HepG2 (cell line): ENCODE results near the gene PPEF2. TPM values are rescaled to one million over a fixed set of nuclear protein-coding genes. Genes with fewer than 3 reads are reported as not detected.

Experiments used
- CERS6 ChIP-seq: sonication (generic); formaldehyde crosslinking; IDR thresholded peaks from 2 replicates; pipeline ENCODE4 v1.5.0; 2020; ENCODE audit warnings: missing genetic modification reagents
- FOXA3 ChIP-seq: IDR thresholded peaks from 2 replicates; pipeline ENCODE4 v1.6.1; 2016; ENCODE audit warnings: missing genetic modification reagents, missing compliant biosample characterization
- FOXC1 ChIP-seq: sonication (generic); formaldehyde crosslinking; IDR thresholded peaks from 2 replicates; pipeline ENCODE4 v1.8.0; 2022; ENCODE audit warnings: mild to moderate bottlenecking, missing genetic modification reagents, borderline replicate concordance
- HES4 ChIP-seq: sonication (generic); formaldehyde crosslinking; IDR thresholded peaks from 2 replicates; pipeline ENCODE4 v1.9.0; 2021; ENCODE audit warnings: mild to moderate bottlenecking, missing genetic modification reagents, borderline replicate concordance
- KDM2A ChIP-seq: sonication (generic); formaldehyde crosslinking; IDR thresholded peaks from 2 replicates; pipeline ENCODE4 v1.4.0; 2020; ENCODE audit warnings: low read depth, missing genetic modification reagents, borderline replicate concordance
- MYC ChIP-seq: sonication (generic); formaldehyde crosslinking; IDR thresholded peaks from 2 replicates; pipeline ENCODE4 v1.9.0; 2021; ENCODE audit warnings: missing genetic modification reagents, borderline replicate concordance
- NFIC ChIP-seq: IDR thresholded peaks from 2 replicates; pipeline ENCODE4 v1.6.1; 2012; ENCODE audit warnings: mild to moderate bottlenecking, low read length, inconsistent platforms
- NONO ChIP-seq, 2 experiments: fragments of 450-650 bp in 1 of 2; sonication (generic) in 1 of 2; formaldehyde crosslinking in 1 of 2; IDR thresholded peaks in 1 of 2; conservative IDR thresholded peaks in 1 of 2; 2 replicates each; pipeline versions ENCODE4 v1.6.1 to v1.8.0; 2017 to 2022; ENCODE audit warnings: mild to moderate bottlenecking in 1 of 2, missing genetic modification reagents in 1 of 2, moderate library complexity in 1 of 2
- PHF8 ChIP-seq: sonication (generic); formaldehyde crosslinking; IDR thresholded peaks from 2 replicates; pipeline ENCODE4 v1.5.0; 2020; ENCODE audit warnings: missing genetic modification reagents
- POLR2G ChIP-seq: fragments of 200-400 bp; formaldehyde crosslinking; IDR thresholded peaks from 2 replicates; pipeline ENCODE4 v1.6.1; 2018; ENCODE audit warnings: mild to moderate bottlenecking, low read depth, low read length, moderate library complexity
- SNAPC2 ChIP-seq: sonication (generic); formaldehyde crosslinking; IDR thresholded peaks from 2 replicates; pipeline ENCODE4 v1.8.1; 2022; ENCODE audit warnings: mild to moderate bottlenecking, missing genetic modification reagents
- TSC22D2 ChIP-seq: sonication (generic); formaldehyde crosslinking; IDR thresholded peaks from 2 replicates; pipeline ENCODE4 v1.5.1; 2020; ENCODE audit warnings: missing genetic modification reagents, mild to moderate bottlenecking, borderline replicate concordance
- ZFP36 ChIP-seq: fragments of 150-350 bp; IDR thresholded peaks from 2 replicates; pipeline ENCODE4 v1.6.1; 2018; ENCODE audit warnings: borderline replicate concordance, low read length, low read depth; ENCODE audit not compliant: partially characterized antibody
- ZGPAT ChIP-seq: IDR thresholded peaks from 2 replicates; pipeline ENCODE4 v1.6.1; 2016; ENCODE audit warnings: mild to moderate bottlenecking
- ZNF205 ChIP-seq: IDR thresholded peaks from 2 replicates; pipeline ENCODE4 v1.6.1; 2018; ENCODE audit warnings: missing biosample characterization, missing genetic modification reagents
- ZNF276 ChIP-seq: sonication (generic); formaldehyde crosslinking; IDR thresholded peaks from 2 replicates; pipeline ENCODE4 v1.4.0; 2020; ENCODE audit warnings: mild to moderate bottlenecking, low read depth, missing genetic modification reagents
- ZNF281 ChIP-seq: sonication (generic); formaldehyde crosslinking; IDR thresholded peaks from 2 replicates; pipeline ENCODE4 v1.4.0; 2020; ENCODE audit warnings: missing genetic modification reagents, borderline replicate concordance
- ZNF546 ChIP-seq: sonication (generic); formaldehyde crosslinking; conservative IDR thresholded peaks from 2 replicates; pipeline ENCODE4 v1.8.1; 2023; ENCODE audit warnings: mild to moderate bottlenecking, missing genetic modification reagents
- ZNF598 ChIP-seq: sonication (generic); formaldehyde crosslinking; IDR thresholded peaks from 2 replicates; pipeline ENCODE4 v1.5.1; 2020; ENCODE audit warnings: mild to moderate bottlenecking, missing genetic modification reagents, borderline replicate concordance
- ZNF772 ChIP-seq: sonication (generic); formaldehyde crosslinking; IDR thresholded peaks from 2 replicates; pipeline ENCODE4 v1.5.0; 2020; ENCODE audit warnings: mild to moderate bottlenecking, missing genetic modification reagents
- polyA plus RNA-seq, 8 experiments: library from polyadenylated mRNA; depleted of rRNA in 3 of 8; stranded (reverse) in 7 of 8; unstranded in 1 of 8; fragments of >200 nt; fragmentation: Illumina TruSeq in 4 of 8; extraction: Trizol in 4 of 8; gene quantifications; 2 replicates each; pipeline versions ENCODE4 v1.2.1 to v1.2.3, GENCODE V29; 2011 to 2016; ENCODE audit warnings: low read depth in 4 of 8, missing spikeins in 1 of 8, mixed read lengths in 1 of 8; ENCODE audit not compliant: insufficient read depth in 1 of 8
- total RNA-seq, 5 experiments: library from RNA; depleted of rRNA; stranded (reverse); fragments of >200 nt; fragmentation: Illumina TruSeq; extraction: Trizol; gene quantifications; 2 replicates each; pipeline ENCODE4 v1.2.3, GENCODE V29; 2016; ENCODE audit warnings: low read depth in 1 of 5

PPEF2 gene
- total and polyA plus RNA-seq, 2 of the 13 experiments (the other 11 are each of a cell fraction or from before 2014, with no cell fraction given) = 0.01 TPM; not detected in 1

- TF ChIP-seq HES4 (CRISPR knock-in tag) (0 out of 2 replicates have a peak, but pooled peaks have one; percentile 27), ZNF772 (CRISPR knock-in tag) (peak; percentile 20; the same call in 1 of the 2 replicates), ZFP36 (no peak), ZNF281 (CRISPR knock-in tag) (peak; percentile 41; the same call in 1 of the 2 replicates), ZNF276 (no peak), KDM2A (CRISPR knock-in tag) (0 out of 2 replicates have a peak, but pooled peaks have one; percentile 15), FOXA3 (CRISPR knock-in tag) (peak; percentile 8; the same call in 1 of the 2 replicates), CERS6 (CRISPR knock-in tag) (no peak), POLR2G (0 out of 2 replicates have a peak, but pooled peaks have one; percentile 35), FOXC1 (CRISPR knock-in tag) (0 out of 2 replicates have a peak, but pooled peaks have one; percentile 27), MYC (peak; percentile 70), TSC22D2 (no peak), ZGPAT (CRISPR knock-in tag) (0 out of 2 replicates have a peak, but pooled peaks have one; percentile 8), PHF8 (peak; percentile 65), ZNF546 (CRISPR knock-in tag) (peak; percentile 17), NONO (IDR thresholded peaks at IDR 0.05) (no peak), NONO (CRISPR knock-in tag; conservative IDR thresholded peaks at IDR 0.05) (peak; percentile 62), SNAPC2 (CRISPR knock-in tag) (no peak), ZNF205 (0 out of 2 replicates have a peak, but pooled peaks have one; percentile 23), ZNF598 (CRISPR knock-in tag) (no peak), NFIC (no peak)
Measured at GRCh38 chr4:75939890-75940691, 37.8 kb upstream of the PPEF2 start (continued).
